ENCODE results near the gene SORCS3. TPM values are rescaled to one million over a fixed set of nuclear protein-coding genes. Genes with fewer than 3 reads are reported as not detected.

Gene SORCS3
- total RNA-seq, 1 donor from 2014 or later, result not detected

DNA sequence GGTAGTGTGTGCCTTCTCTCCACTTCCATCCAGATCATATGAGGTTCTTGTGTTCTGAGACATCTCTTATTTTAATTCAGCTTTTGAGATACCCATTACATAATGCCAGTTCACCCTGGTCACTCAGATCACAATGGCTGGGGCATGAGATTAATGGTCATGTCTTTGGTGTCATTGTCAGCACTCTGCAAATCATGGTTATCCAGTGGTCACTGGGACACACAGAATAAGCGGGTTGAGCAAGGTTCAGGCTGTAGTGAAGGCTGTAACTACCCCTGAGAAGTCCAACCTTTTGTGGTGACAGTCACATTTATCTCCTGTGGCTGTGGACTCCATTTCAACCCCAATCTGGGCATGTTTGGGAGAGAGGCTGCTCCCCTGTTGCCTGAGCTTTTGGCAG lies 35.8 kb downstream of the SORCS3 start:
- FAIRE-seq, result peak; percentile 40
- no peak for DNase-seq (ENCODE audit: low read depth)
- H3K27me3 ChIP-seq (ENCODE audit: control insufficient read depth, insufficient read depth, low read length), result no peaks in the 10 kb centered on the region
- TF ChIP-seq, protein P1, sequence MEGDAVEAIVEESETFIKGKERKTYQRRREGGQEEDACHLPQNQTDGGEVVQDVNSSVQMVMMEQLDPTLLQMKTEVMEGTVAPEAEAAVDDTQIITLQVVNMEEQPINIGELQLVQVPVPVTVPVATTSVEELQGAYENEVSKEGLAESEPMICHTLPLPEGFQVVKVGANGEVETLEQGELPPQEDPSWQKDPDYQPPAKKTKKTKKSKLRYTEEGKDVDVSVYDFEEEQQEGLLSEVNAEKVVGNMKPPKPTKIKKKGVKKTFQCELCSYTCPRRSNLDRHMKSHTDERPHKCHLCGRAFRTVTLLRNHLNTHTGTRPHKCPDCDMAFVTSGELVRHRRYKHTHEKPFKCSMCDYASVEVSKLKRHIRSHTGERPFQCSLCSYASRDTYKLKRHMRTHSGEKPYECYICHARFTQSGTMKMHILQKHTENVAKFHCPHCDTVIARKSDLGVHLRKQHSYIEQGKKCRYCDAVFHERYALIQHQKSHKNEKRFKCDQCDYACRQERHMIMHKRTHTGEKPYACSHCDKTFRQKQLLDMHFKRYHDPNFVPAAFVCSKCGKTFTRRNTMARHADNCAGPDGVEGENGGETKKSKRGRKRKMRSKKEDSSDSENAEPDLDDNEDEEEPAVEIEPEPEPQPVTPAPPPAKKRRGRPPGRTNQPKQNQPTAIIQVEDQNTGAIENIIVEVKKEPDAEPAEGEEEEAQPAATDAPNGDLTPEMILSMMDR (IDR thresholded peaks at IDR 0.05; ENCODE audit: insufficient read depth, low read length, severe bottlenecking), result no peak
- no peak overlapping the region for H3K4me3 ChIP-seq (ENCODE audit: low read depth, low read length)
- H3K36me3 ChIP-seq (ENCODE audit: control insufficient read depth, insufficient read depth, low read length), result no peaks in the 10 kb centered on the region

DNA sequence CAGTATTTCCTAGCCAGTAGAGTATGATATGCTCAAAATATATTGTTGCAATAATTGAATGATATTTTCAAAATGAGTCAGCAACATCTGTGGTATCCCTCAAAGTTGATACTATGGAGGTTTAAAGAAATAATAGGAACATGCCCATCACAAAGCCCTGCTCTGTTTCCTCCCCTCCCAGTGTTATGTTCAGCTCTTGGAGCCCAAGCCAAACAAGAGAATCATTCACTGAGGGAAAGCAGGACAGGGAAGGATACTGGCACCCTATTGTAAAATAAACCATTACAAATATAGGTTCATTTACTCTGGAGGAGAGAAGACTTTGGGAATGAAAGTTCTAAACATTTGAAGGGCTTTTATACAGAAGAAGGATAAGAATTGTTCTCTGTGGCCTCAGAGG lies 37.6 kb downstream of the SORCS3 start:
- no peak for FAIRE-seq
- Histone ChIP-seq H3K36me3 (ENCODE audit: control insufficient read depth, insufficient read depth, low read length) (no peaks in the 10 kb centered on the region), H3K4me3 (ENCODE audit: low read depth, low read length) (no peak overlapping the region), H3K27me3 (ENCODE audit: control insufficient read depth, insufficient read depth, low read length) (no peaks in the 10 kb centered on the region)
- DNase-seq (ENCODE audit: low read depth), result no peak
- TF ChIP-seq, protein P1 (IDR thresholded peaks at IDR 0.05; ENCODE audit: insufficient read depth, low read length, severe bottlenecking), result no peak

DNA sequence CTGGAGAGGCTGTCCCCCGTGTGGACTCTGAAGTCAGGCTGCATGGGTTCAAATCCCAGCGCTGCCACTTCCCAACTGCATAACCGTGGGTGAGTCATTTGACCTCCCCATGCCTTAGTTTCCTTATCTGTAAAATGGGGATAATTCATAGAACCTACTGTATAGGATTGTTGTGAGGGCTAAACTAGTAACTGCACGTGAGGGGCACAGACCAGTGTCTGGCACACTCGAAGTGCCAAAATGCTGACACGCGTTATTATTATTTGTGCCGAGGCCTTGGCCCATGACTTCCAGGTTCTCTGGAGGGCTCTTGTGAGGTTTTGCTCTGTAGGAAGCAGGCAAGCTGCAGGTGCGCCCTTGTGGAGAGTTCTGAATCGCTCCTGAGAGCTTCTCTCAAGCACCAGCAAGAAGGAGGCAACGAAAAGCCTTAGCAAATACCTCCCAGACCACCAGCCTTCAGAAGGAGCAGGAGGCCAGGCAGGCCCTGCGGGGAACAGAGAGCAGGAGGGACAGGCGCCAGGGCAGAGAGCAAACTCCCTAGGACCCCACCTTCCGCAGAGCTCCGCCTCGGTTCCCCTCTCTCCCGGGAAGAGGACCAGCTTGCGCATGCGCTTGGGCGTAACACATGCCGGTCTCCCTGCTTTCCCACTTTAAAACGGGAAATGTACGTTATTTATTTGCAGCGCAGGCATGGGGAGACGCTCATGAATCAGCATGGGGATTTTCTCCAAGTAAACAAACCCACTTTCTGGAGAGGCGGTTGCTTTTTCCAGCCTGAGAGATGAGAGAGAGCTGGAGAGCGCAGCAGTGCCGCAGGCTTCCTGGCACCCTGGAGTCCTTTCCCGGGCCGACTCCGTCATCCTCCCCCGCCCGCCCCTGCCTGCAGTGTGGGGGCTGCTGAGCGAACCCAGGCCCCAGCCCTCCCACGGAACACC lies 39.6 kb downstream of the SORCS3 start:
- Histone ChIP-seq H3K27me3 (ENCODE audit: control insufficient read depth, insufficient read depth, low read length) (no peaks in the 10 kb centered on the region), H3K36me3 (ENCODE audit: control insufficient read depth, insufficient read depth, low read length) (no peaks in the 10 kb centered on the region), H3K4me3 (ENCODE audit: low read depth, low read length) (no peak overlapping the region)
- DNase-seq (ENCODE audit: low read depth), result peak; percentile 22
- TF ChIP-seq, protein P1 (IDR thresholded peaks at IDR 0.05; ENCODE audit: insufficient read depth, low read length, severe bottlenecking), result no peak
- no peak for FAIRE-seq

DNA sequence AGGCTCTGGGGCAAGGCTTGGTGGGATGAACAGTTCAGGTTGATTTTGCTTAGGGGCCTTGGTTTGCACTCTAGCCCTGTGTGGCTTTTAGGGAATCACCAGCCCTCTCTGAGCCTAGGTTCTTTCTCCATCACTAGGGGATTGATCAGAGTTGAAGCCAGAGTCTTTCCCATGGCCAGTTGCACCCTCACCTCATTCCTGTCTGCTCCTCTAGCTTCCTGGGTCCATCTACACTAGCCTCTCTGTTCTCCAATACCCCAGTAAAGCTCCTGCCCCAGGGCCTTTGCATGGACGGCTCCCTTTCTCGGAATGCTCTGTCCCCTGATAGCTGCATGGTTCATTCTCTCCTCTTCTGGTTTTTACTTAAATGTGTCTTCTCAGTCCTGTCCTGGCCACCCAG lies 40.4 kb downstream of the SORCS3 start:
- TF ChIP-seq, protein P1 (IDR thresholded peaks at IDR 0.05; ENCODE audit: insufficient read depth, low read length, severe bottlenecking), result no peak
- H3K4me3 ChIP-seq (ENCODE audit: low read depth, low read length), result no peak overlapping the region
- FAIRE-seq (no peak), DNase-seq (ENCODE audit: low read depth) (no peak)
- no peaks in the 10 kb centered on the region for H3K27me3 ChIP-seq (ENCODE audit: control insufficient read depth, insufficient read depth, low read length)
- no peaks in the 10 kb centered on the region for H3K36me3 ChIP-seq (ENCODE audit: control insufficient read depth, insufficient read depth, low read length)

DNA sequence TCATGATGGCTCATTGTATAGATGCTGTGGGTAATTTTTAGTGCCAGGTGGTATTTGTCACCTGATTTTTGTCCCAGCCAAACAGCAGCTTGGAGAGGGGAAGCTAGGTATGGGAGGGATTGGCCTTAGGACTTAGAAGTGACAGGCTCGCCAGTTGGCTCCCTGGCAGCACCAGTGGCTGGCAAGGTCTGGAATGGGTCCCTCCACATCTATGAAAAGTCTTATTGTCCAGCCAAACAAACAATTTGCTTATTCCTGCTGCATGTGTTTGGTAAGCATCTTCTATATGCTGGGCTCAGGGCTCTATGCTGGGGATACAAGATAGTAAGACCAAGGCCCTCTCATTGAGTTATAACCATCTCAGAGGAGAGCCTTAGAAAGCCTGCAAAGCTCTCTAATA lies 42.5 kb downstream of the SORCS3 start:
- Histone ChIP-seq H3K36me3 (ENCODE audit: control insufficient read depth, insufficient read depth, low read length) (no peaks in the 10 kb centered on the region), H3K27me3 (ENCODE audit: control insufficient read depth, insufficient read depth, low read length) (no peaks in the 10 kb centered on the region), H3K4me3 (ENCODE audit: low read depth, low read length) (no peak overlapping the region)
- no peak for FAIRE-seq
- no peak for DNase-seq (ENCODE audit: low read depth)
- TF ChIP-seq, protein P1 (IDR thresholded peaks at IDR 0.05; ENCODE audit: insufficient read depth, low read length, severe bottlenecking), result no peak

All from bronchial epithelial cell (primary cell).